H1 (cell line): Measurements from ENCODE around the gene DENND4A. TPM values are rescaled to one million over a fixed set of nuclear protein-coding genes. Genes with fewer than 3 reads are reported as not detected.

Source experiments
- CTCF ChIA-PET: fragments of 300-600 bp; sonication (Branson Sonifier 250); formaldehyde crosslinking; loops from one replicate; lab custom pipeline; 2021; ENCODE audit not compliant: partially characterized antibody; lab: Charles Lee
- POLR2A ChIA-PET: fragments of 300-600 bp; sonication (Branson Sonifier 250); formaldehyde crosslinking; loops from one replicate; lab custom pipeline; 2021; ENCODE audit warnings: inconsistent platforms; ENCODE audit not compliant: partially characterized antibody; lab: Charles Lee
- DNase-seq, 2 experiments: peaks; one replicate each; pipeline versions ENCODE4 v3.0.0 to v3.0.0-alpha.2; 2010 to 2022; ENCODE audit warnings: low spot score in 2 of 2, low read depth in 1 of 2, mixed read lengths in 1 of 2
- FAIRE-seq: peaks from 2 replicates; lab custom pipeline; 2011; peaks lifted over from hg19 to GRCh38; lab: Jason Lieb, UNC
- H2AFZ ChIP-seq: 2 replicates; pipeline ENCODE4 v1.8.1; 2012; ENCODE audit warnings: low read length, inconsistent platforms
- H2AK5ac ChIP-seq: 2 replicates; pipeline ENCODE4 v1.6.1; 2013; ENCODE audit warnings: low read depth, low read length
- H2BK120ac ChIP-seq: replicated peaks from 2 replicates; pipeline ENCODE3; 2013; ENCODE audit warnings: low read depth, low read length, inconsistent platforms
- H2BK12ac ChIP-seq: 2 replicates; pipeline ENCODE4 v1.6.1; 2013; ENCODE audit warnings: low read depth, low read length
- H2BK15ac ChIP-seq: 2 replicates; pipeline ENCODE4 v1.6.1; 2013; ENCODE audit warnings: low read length
- H2BK20ac ChIP-seq: 2 replicates; pipeline ENCODE4 v1.6.1; 2013; ENCODE audit warnings: low read length
- H2BK5ac ChIP-seq: 2 replicates; pipeline ENCODE4 v1.6.1; 2013; ENCODE audit warnings: low read depth, low read length
- H3K14ac ChIP-seq: 2 replicates; pipeline ENCODE4 v1.6.1; 2013; ENCODE audit warnings: inconsistent platforms; ENCODE audit not compliant: insufficient read length
- H3K18ac ChIP-seq: 2 replicates; pipeline ENCODE4 v1.6.1; 2013; ENCODE audit warnings: low read length; ENCODE audit errors: extremely low read depth
- H3K23ac ChIP-seq: 2 replicates; pipeline ENCODE4 v1.6.1; 2013; ENCODE audit warnings: inconsistent platforms; ENCODE audit not compliant: insufficient read length
- H3K23me2 ChIP-seq: 2 replicates; pipeline ENCODE4 v1.6.1; 2013; ENCODE audit warnings: low read depth, low read length
- H3K27ac ChIP-seq: 2 replicates; pipeline ENCODE4 v1.6.1; 2011; ENCODE audit warnings: low read depth, low read length, inconsistent platforms
- H3K27me3 ChIP-seq, 4 experiments: replicated peaks in 1 of 4; 1 replicate in 1 of 4; 2 replicates in 3 of 4; pipeline versions ENCODE4 v1.6.1 to v1.8.1; 2011 to 2013; ENCODE audit warnings: low read length in 3 of 4, mild to moderate bottlenecking in 3 of 4, inconsistent platforms in 2 of 4, mixed read lengths in 2 of 4, moderate library complexity in 1 of 4; ENCODE audit not compliant: control insufficient read depth in 3 of 4, insufficient read depth in 3 of 4; ENCODE audit errors: extremely low read depth in 1 of 4
- H3K36me3 ChIP-seq, 4 experiments: 2 replicates each; pipeline versions ENCODE4 v1.6.1 to v1.8.1; 2011 to 2013; ENCODE audit warnings: mild to moderate bottlenecking in 4 of 4, low read length in 3 of 4, moderate library complexity in 2 of 4, control low read depth in 1 of 4, inconsistent platforms in 1 of 4; ENCODE audit not compliant: insufficient read depth in 4 of 4, control insufficient read depth in 2 of 4
- H3K4ac ChIP-seq: replicated peaks from 2 replicates; pipeline ENCODE3; 2013; ENCODE audit warnings: low read length, low read depth, mixed read lengths, inconsistent platforms; ENCODE audit not compliant: insufficient read length
- H3K4me1 ChIP-seq, 4 experiments: replicated peaks in 1 of 4; 1 replicate in 1 of 4; 2 replicates in 3 of 4; pipeline versions ENCODE4 v1.6.1 to v1.8.1; 2011 to 2013; ENCODE audit warnings: low read length in 3 of 4, inconsistent platforms in 2 of 4, mixed read lengths in 1 of 4; ENCODE audit not compliant: insufficient read depth in 4 of 4, control insufficient read depth in 3 of 4
- H3K4me2 ChIP-seq, 2 experiments: 2 replicates each; pipeline versions ENCODE4 v1.6.1 to v1.8.1; 2011 to 2013; ENCODE audit warnings: low read depth in 2 of 2, low read length in 2 of 2, control low read depth in 1 of 2, inconsistent platforms in 1 of 2, mild to moderate bottlenecking in 1 of 2; ENCODE audit not compliant: insufficient read depth in 1 of 2
- H3K4me3 ChIP-seq, 4 experiments: fragments of 200-600, 300-600 bp in 1 of 4; sonication (generic), shearing (Covaris generic), sonication (Bioruptor Twin) in 1 of 4; 2 replicates each; pipeline versions ENCODE4 v1.5.1 to v1.8.1; 2011 to 2016; ENCODE audit warnings: low read length in 4 of 4, low read depth in 3 of 4, control low read depth in 2 of 4, inconsistent platforms in 2 of 4, mild to moderate bottlenecking in 2 of 4, mixed read lengths in 1 of 4, moderate library complexity in 1 of 4; ENCODE audit not compliant: insufficient read depth in 2 of 4; ENCODE audit errors: extremely low read depth in 1 of 4
- H3K56ac ChIP-seq: replicated peaks from 2 replicates; pipeline ENCODE3; 2013; ENCODE audit warnings: low read depth, mild to moderate bottlenecking, mixed read lengths, low read length, inconsistent platforms; ENCODE audit not compliant: insufficient read length
- H3K79me1 ChIP-seq: 2 replicates; pipeline ENCODE4 v1.6.1; 2013; ENCODE audit warnings: low read depth, low read length, control low read depth
- H3K79me2 ChIP-seq, 2 experiments: 2 replicates each; pipeline versions ENCODE4 v1.6.1 to v1.8.1; 2012 to 2013; ENCODE audit warnings: low read length in 2 of 2, mild to moderate bottlenecking in 2 of 2, inconsistent platforms in 1 of 2; ENCODE audit not compliant: insufficient read depth in 2 of 2, control insufficient read depth in 1 of 2
- H3K9ac ChIP-seq, 4 experiments: replicated peaks in 1 of 4; 1 replicate in 1 of 4; 2 replicates in 3 of 4; pipeline versions ENCODE4 v1.6.1 to v1.8.1; 2011 to 2013; ENCODE audit warnings: low read depth in 3 of 4, low read length in 3 of 4, control low read depth in 2 of 4, mild to moderate bottlenecking in 2 of 4, moderate library complexity in 2 of 4, inconsistent platforms in 1 of 4; ENCODE audit errors: extremely low read depth in 1 of 4
- H3K9me3 ChIP-seq, 2 experiments: 2 replicates each; pipeline versions ENCODE4 v1.6.1 to v1.8.1; 2012 to 2013; ENCODE audit warnings: mild to moderate bottlenecking in 2 of 2, moderate library complexity in 2 of 2, control low read depth in 1 of 2, inconsistent platforms in 1 of 2, low read depth in 1 of 2, low read length in 1 of 2, mixed read lengths in 1 of 2; ENCODE audit not compliant: insufficient read depth in 2 of 2
- H4K20me1 ChIP-seq, 2 experiments: replicated peaks in 1 of 2; 2 replicates each; pipeline versions ENCODE3 to v1.8.1; 2011 to 2013; ENCODE audit warnings: inconsistent platforms in 2 of 2, low read length in 2 of 2, mild to moderate bottlenecking in 1 of 2; ENCODE audit not compliant: insufficient read depth in 2 of 2, control insufficient read depth in 1 of 2
- H4K5ac ChIP-seq: 2 replicates; pipeline ENCODE4 v1.6.1; 2013; ENCODE audit warnings: low read length, low read depth, mixed read lengths, inconsistent platforms; ENCODE audit not compliant: insufficient read length
- H4K8ac ChIP-seq: 2 replicates; pipeline ENCODE4 v1.8.0; 2013; ENCODE audit warnings: mild to moderate bottlenecking, moderate library complexity, low read length, inconsistent platforms; ENCODE audit not compliant: insufficient read depth; ENCODE audit errors: extremely low read depth
- H4K91ac ChIP-seq: replicated peaks from 2 replicates; pipeline ENCODE3; 2013; ENCODE audit warnings: low read length, mixed read lengths, inconsistent platforms; ENCODE audit not compliant: insufficient read length
- CHD1 ChIP-seq: IDR thresholded peaks from 2 replicates; pipeline ENCODE4 v1.6.1; 2012; ENCODE audit warnings: low read depth, low read length, improper control_type of control experiment
- CTBP2 ChIP-seq: IDR thresholded peaks from 2 replicates; pipeline ENCODE4 v1.7.0; 2011; ENCODE audit warnings: borderline replicate concordance, mild to moderate bottlenecking, moderate library complexity, mixed read lengths, low read length; ENCODE audit not compliant: insufficient read depth, insufficient read length
- EZH2 ChIP-seq: fragments of 200-600 bp; sonication (generic); IDR thresholded peaks from 2 replicates; pipeline ENCODE4 v1.7.1; 2012; ENCODE audit warnings: low read depth, mild to moderate bottlenecking, moderate library complexity, low read length, inconsistent platforms; ENCODE audit not compliant: severe bottlenecking
- JUND ChIP-seq: IDR thresholded peaks from 2 replicates; pipeline ENCODE4 v1.6.1; 2011; ENCODE audit warnings: mild to moderate bottlenecking, improper control_type of control experiment, low read length
- POLR2AphosphoS5 ChIP-seq: IDR thresholded peaks from 2 replicates; pipeline ENCODE4 v1.6.1; 2011; ENCODE audit warnings: low read depth, low read length
- SP2 ChIP-seq: IDR thresholded peaks from 2 replicates; pipeline ENCODE4 v1.6.1; 2012; ENCODE audit warnings: mild to moderate bottlenecking, low read length, inconsistent platforms
- SUZ12 ChIP-seq: fragments of 200-600 bp; sonication (generic); IDR thresholded peaks from 2 replicates; pipeline ENCODE4 v1.6.1; 2012; ENCODE audit warnings: mild to moderate bottlenecking, inconsistent platforms, low read length, moderate library complexity, mixed read lengths
- ZNF274 ChIP-seq: IDR thresholded peaks from 2 replicates; pipeline ENCODE4 v1.7.0; 2012; ENCODE audit warnings: low read length, borderline replicate concordance; ENCODE audit errors: extremely low read depth
- WGBS, 2 experiments: shearing (Covaris generic) in 1 of 2; methylation state at CpG; one replicate each; pipeline versions ENCODE4 v1.1.6 to v1.1.7; 2013 to 2015; ENCODE audit warnings: low lambda C conversion rate in 2 of 2, mixed read lengths in 2 of 2, inconsistent platforms in 1 of 2, low coverage in 1 of 2, missing lambda C conversion rate in 1 of 2; ENCODE audit not compliant: insufficient replicate concordance in 2 of 2, insufficient coverage in 1 of 2, insufficient read length in 1 of 2; ENCODE audit errors: extremely low coverage in 1 of 2, missing lambda C conversion rate in 1 of 2; 5-methylcytosine and 5-hydroxymethylcytosine counted together
- polyA plus RNA-seq, 7 experiments: library from polyadenylated mRNA; depleted of rRNA in 3 of 7; stranded (reverse) in 5 of 7; unstranded in 2 of 7; fragments of >200 nt in 5 of 7; fragments of 200-250 nt in 2 of 7; gene quantifications; 1 replicate in 5 of 7; 2 replicates in 1 of 7; 4 replicates in 1 of 7; pipeline versions ENCODE4 v1.2.1 to v1.2.3, GENCODE V29; 2011 to 2013; ENCODE audit warnings: missing spikeins in 2 of 7, mixed read lengths in 2 of 7
- total RNA-seq: library from RNA; stranded (reverse); fragmentation: NEBNext Ultra II Directional; extraction: Animal tissue kit (Norgen Biotek cat#: 25700); gene quantifications from 2 replicates; pipeline ENCODE4 v1.2.1, GENCODE V29; 2021
- TF ChIP-seq, protein P1 (sequence below): IDR thresholded peaks from 2 replicates; pipeline ENCODE4 v1.6.1; 2011; ENCODE audit warnings: low read depth, mild to moderate bottlenecking, low read length; ENCODE audit not compliant: insufficient read depth
- TF ChIP-seq, protein P2 (sequence below): IDR thresholded peaks from 2 replicates; pipeline ENCODE4 v1.6.1; 2012; ENCODE audit warnings: inconsistent platforms

DENND4A gene
- total and polyA plus RNA-seq, 2 of the 8 experiments (the other 6 are each of a cell fraction or from before 2014, with no cell fraction given), result 1.3 to 4.7 TPM

- POLR2A ChIA-PET, result interaction anchor here (0.6 kb wide), 1 partner anchor 13 kb away, joined by 3 read pairs; no protein-coding TSS in a partner anchor
- no peak overlapping the region for H2BK120ac ChIP-seq
- peaks cover 0 to 3% of the 10 kb centered on the region in 2 experiments; a peak in 1 of 4 replicates for H3K9me3 ChIP-seq
- H3K4me3 ChIP-seq, result no peak overlapping the region
- H4K8ac ChIP-seq, result no peak overlapping the region
- no peak overlapping the region for H3K27ac ChIP-seq
- no peaks in the 10 kb centered on the region for H3K79me2 ChIP-seq
- WGBS, 2 experiments, result 76% methylated on average over 3 of the region's 3 CpGs; no CpG with 5 or more reads in 1 of the 2 experiments
- H2BK12ac ChIP-seq, result no peak overlapping the region
- no peak overlapping the region for H2BK15ac ChIP-seq
- H2AK5ac ChIP-seq, result no peak overlapping the region
- no peak overlapping the region for H3K14ac ChIP-seq
- no peaks in the 10 kb centered on the region for H3K36me3 ChIP-seq
- H4K5ac ChIP-seq, result no peak overlapping the region
- FAIRE-seq (no peak), DNase-seq (no peak)
- no peak overlapping the region for H4K91ac ChIP-seq
- no peak overlapping the region for H2BK20ac ChIP-seq
- CTCF ChIA-PET, result interaction anchor here (0.7 kb wide), 1 partner anchor 13 kb away, joined by 3 read pairs; no protein-coding TSS in a partner anchor
- H3K56ac ChIP-seq, result no peak overlapping the region
- no peak overlapping the region for H3K23ac ChIP-seq
- no peaks in the 10 kb centered on the region for H4K20me1 ChIP-seq
- TF ChIP-seq SP2, result no peak
- no peak for TF ChIP-seq EZH2
- TF ChIP-seq JUND, result no peak
- TF ChIP-seq, protein P1, sequence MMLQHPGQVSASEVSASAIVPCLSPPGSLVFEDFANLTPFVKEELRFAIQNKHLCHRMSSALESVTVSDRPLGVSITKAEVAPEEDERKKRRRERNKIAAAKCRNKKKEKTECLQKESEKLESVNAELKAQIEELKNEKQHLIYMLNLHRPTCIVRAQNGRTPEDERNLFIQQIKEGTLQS, result no peak
- no peak for TF ChIP-seq SUZ12
- TF ChIP-seq CTBP2, result no peak
- TF ChIP-seq POLR2AphosphoS5, result no peak
- no peak for TF ChIP-seq ZNF274
- TF ChIP-seq, protein P2, sequence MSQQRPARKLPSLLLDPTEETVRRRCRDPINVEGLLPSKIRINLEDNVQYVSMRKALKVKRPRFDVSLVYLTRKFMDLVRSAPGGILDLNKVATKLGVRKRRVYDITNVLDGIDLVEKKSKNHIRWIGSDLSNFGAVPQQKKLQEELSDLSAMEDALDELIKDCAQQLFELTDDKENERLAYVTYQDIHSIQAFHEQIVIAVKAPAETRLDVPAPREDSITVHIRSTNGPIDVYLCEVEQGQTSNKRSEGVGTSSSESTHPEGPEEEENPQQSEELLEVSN, result no peak
- no peak for TF ChIP-seq CHD1
- H3K27me3 ChIP-seq, result no peaks in the 10 kb centered on the region
- no peaks in the 10 kb centered on the region for H3K4me1 ChIP-seq
- no peak overlapping the region for H3K18ac ChIP-seq
- no peak overlapping the region for H3K9ac ChIP-seq
- H3K4ac ChIP-seq, result no peak overlapping the region
- H2AFZ ChIP-seq, result no peak overlapping the region
- H3K79me1 ChIP-seq, result no peaks in the 10 kb centered on the region
- H3K4me2 ChIP-seq, result no peak overlapping the region
- H2BK5ac ChIP-seq, result no peak overlapping the region
- no peaks in the 10 kb centered on the region for H3K23me2 ChIP-seq
Measured at GRCh38 chr15:65812467-65812866, 20.4 kb upstream of the DENND4A start.
